ENCODE measurements around the gene GSAP.

GSAP gene

GRCh38 chr7:77407906-77408305 is 8.2 kb downstream of the GSAP start:
- DNase-seq (ENCODE audit: low read depth): no peak

DNA sequence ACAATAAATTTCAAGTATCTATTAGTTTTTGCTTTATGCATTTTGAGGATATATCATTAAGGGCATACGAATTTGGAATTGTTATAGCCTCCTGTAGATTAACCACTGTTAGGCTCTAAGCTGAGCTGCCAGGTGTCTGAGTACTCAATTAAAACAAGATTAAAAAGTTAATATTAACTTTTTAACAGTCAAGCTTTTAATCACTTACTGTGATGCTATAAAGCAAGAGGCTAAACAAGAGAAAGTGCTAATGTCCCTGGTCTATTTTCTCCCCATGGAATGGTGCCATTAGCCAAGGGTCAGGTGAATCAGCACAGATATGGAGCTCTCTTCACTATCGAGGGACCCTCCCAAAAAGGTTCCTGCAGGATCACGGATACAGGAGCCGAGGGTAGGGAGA is 9.7 kb downstream of the GSAP start:
- DNase-seq (ENCODE audit: low read depth): no peak

DNA sequence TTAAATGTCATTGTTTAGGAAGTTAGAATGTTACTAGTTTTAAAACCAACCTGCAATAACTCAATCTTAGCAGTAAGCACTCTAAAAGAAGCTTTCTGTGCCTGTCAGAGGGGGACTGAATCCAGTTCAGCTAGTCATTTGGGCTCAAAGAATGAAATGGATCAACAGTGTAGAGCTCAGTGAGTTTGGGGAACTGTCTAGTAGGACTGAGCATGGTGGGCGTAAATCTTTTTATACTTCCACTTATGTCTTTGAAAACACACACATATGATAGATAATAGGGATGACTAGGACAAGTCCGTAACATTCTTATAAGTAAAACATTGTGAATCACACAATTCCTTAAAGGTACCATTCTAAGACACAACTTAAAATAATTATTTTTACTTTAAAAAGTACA is 11.5 kb downstream of the GSAP start:
- no peak for DNase-seq (ENCODE audit: low read depth)

- no peak for DNase-seq (ENCODE audit: low read depth)
Measured at GRCh38 chr7:77403957-77404356, 12.2 kb downstream of the GSAP start.

DNA sequence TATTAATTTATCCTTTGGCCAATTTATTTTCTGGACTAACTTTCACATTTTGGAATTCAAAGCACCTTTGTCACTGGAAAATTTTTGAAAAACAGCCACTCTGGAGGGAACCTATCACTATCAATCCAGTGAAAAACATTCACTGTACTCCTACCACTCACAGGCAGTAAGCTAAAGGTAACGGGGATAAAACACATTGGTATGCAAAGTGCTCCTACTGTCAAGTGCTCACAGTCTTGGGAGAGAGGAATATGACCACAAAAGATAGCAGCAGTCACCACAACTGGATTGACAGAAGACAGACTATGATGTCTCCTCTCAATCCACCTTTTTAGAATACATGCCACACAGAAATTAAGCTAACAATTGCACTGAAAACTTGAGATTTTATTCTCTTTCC is 13.3 kb downstream of the GSAP start:
- DNase-seq (ENCODE audit: low read depth): no peak

DNA sequence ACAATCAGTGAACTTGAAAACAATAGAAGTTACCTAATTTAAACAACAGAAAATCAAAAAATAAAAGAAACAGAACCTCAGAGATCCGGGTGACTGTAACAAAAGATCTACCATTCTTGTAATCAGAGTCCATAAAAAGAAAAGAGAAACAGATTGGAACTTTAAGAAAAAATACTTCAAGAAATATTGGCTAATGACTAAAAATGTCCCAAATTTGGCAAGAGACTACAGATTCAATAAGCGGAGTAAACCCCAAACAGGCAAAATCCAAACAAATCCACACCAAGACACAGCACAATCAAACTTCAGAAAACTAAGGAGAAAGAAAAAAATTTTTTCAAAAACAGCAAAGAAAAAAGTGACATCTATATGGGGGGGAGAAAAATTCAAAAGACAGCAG is 15.1 kb downstream of the GSAP start:
- no peak for DNase-seq (ENCODE audit: low read depth)

DNA sequence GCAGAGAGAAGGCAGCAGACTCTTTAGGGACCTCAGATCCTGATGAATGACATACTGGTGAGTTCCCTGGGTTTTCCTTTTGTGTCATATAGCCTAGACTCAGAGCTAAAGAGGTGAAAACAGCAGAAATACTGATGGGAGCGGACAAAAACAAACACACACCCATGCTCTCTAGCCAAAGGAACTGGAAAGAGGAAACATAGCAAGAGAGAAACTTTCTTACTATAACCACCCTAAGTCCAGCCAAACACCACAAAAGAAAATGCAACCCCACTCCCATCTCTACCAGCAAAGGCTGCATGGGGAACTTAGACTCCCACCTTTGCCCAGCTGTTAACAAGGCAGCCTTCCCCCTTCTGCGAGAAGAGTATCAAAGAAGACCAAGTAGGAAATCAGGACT is 16.3 kb downstream of the GSAP start:
- no peak for DNase-seq (ENCODE audit: low read depth)

GRCh38 chr7:77396894-77397547 is 19.1 kb downstream of the GSAP start:
- DNase-seq (ENCODE audit: low read depth): no peak

DNA sequence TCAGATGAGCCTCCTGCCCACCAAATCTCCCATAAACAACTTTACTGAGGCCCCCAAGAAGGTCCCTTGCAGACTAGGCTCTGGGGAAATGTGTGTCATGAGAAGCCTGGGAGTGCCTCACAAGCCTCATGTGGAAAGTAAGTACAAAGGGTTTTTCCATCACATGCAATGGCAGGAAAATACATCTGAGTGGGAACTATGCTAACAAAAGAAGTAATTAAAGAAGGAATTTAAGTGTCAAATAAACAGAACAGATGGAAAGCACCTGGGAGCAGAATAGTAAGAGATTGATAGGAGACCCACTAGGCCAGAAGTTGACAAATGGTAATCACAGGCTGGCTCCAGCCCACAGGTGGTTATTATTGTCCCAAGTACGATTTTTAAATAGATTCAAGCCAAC is 20.5 kb downstream of the GSAP start:
- no peak for DNase-seq (ENCODE audit: low read depth)

- no peak for DNase-seq (ENCODE audit: low read depth)
Measured at GRCh38 chr7:77393954-77394353, 22.2 kb downstream of the GSAP start.

DNA sequence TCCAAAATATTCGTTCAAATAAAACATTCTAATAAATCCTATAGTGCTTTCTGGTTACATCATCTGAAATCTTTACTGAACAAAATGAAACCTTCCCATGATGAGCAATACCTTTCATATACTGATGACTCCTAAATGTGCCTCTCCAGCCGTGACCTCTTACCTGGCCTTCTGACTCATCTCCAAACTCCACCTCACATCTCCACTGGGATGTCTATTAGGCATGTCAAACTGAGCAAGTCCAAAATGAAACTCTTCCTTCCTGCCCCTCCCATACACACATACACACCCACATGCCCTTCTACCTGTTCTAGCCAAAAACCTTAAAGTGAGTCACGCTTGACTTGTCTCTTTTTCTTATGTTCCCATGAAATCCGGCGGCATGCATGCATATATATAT is 22.9 kb downstream of the GSAP start:
- DNase-seq (ENCODE audit: low read depth): no peak

GRCh38 chr7:77391230-77391629 is 24.9 kb downstream of the GSAP start:
- no peak for DNase-seq (ENCODE audit: low read depth)

GRCh38 chr7:77388055-77388641 is 28.0 kb downstream of the GSAP start:
- no peak for DNase-seq (ENCODE audit: low read depth)

DNA sequence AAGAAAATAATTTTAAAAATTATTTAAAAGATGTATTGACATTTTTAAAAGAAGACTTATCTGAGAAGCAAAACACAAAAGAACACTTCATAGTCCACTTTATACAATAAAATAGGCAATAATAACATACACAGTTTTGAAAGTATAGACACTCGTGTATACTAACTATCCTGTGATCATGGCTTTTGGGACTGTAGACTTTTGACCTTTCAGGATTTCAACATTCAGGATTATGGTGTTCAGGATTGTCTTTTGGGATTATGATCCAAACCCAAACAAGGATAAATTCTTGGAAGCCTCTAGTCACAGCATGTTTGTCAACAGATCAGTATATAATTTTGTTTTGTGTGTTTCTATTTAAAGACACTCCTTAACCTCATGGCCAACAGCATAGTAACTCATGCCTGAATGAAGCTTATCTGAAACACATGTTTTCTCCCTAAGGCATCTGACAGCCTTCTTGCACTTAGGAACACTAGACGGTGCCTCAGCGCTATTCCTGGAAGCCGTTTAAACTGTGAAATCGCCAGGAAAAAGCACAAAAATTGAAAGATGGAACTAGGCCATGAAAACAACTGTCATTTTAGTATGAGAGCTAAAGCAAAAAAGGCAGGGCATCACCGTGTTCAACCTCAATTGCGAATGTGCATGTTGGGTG is 29.9 kb downstream of the GSAP start:
- no peak for DNase-seq (ENCODE audit: low read depth)

DNA sequence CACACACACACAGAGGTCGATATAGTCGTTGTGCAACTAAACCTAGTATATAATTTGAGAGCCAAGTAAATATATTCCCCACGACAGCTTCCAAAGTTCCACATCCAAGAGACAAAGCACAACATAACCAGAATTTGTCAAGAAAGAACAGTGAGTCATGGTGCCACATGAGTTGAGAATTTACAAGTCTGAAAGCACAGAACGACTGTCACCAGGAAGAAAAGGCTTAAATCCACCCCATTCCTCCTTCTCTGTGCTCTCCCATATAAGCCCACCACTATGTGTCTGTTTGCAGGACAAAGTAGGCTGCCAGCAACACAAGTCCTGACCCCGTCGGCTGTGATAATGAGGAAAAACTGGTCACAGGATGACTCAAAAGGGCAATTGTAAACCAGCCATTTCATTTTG is 32.8 kb downstream of the GSAP start:
- no peak for DNase-seq (ENCODE audit: low read depth)

- no peak for DNase-seq (ENCODE audit: low read depth)
Measured at GRCh38 chr7:77382532-77382931, 33.6 kb downstream of the GSAP start.

DNA sequence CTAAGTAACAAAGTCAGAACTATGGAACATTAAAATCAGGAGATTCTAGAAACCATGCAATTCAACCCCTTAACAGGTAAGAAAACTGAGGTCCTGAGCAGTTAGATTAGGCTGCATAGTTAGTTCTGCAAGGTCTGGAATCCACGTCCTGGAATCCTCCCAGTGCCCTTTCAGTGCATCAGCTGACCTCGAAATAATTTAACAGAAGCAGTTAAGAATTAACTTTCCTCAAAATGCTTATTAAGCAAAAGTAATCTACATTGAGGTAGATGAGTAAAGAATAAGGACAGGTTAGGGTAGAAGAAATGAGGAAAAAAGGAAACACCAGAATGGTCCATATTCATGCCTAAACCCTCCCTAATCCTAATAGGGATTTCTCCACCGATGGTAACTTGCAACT is 37.6 kb downstream of the GSAP start:
- DNase-seq (ENCODE audit: low read depth): no peak

DNA sequence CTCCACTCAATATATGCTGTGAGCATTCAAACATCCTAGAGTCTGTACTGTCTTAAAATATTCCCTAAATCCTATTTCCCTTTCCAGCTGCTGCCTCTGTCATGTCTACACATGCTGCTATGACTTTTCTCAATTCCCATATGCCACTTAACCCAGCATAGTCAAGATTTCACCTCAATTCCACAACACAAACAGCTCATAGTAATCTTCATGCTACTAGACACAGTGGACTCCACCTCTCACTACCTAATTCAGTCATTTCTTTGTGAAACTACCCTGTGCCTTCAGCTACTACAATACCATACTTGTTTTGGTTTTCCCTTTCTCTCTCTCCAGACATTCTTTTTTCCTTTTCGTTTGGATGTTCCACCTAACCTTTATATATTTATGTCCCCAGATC is 45.5 kb downstream of the GSAP start:
- no peak for DNase-seq (ENCODE audit: low read depth)

DNA sequence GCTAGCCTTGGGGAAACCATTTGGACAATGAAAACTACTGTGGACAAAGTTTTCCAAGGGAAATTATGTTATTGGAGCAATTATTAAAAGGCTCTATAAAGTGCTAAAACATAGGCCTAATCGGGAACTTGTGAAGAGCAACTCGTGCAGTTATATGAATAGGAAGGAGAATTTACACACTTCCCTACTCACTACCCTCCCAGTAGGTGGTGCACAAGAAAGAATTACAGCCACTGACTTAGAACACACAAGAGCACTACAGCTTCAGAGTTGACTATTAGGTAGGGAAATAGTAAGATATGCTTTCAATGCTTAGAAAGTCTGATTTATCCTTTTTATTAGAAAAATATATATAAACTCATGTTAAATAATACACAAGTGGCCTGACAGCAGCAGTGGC is 47.2 kb downstream of the GSAP start:
- DNase-seq (ENCODE audit: low read depth): no peak

DNA sequence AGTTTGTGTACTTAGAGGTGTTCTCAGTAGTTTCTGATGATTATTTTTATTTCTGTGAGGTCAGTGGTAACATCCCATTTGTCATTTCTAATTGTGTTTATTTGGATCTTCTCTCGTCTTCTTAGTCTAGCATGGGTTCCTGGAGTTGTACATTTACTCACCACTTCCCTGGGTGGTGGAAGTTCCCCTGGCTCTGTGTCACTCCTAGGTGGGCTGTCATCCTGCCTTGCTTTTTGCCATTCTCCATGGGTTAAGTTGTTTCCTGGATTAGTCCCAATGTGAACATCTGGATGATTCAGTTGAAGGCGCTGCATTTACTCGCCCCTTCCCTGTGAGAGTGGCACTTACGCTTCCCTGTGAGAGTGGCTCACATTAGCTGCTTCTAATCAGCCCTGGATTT is 48.2 kb downstream of the GSAP start:
- no peak for DNase-seq (ENCODE audit: low read depth)

DNA sequence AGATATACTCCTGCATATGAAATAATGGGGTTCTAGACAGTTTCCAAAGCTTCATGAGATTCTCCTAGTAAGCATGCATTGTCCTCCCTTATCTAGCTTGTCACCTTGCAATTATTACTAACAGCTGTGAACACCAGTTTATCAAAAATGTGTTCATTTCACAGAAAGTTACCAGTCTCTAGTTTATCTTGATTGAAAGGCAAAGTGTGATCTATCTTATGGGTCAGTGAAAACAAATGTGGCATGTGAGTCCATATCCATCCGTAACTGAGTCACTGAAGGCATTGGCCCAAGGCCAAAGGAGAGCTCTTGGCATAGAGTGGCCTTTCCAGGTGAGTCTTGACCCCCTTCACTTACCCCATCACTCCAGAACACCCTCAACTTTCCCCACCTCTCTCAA is 53.2 kb downstream of the GSAP start:
- DNase-seq (ENCODE audit: low read depth): no peak

GRCh38 chr7:77360969-77361368 is 55.2 kb downstream of the GSAP start:
- no peak for DNase-seq (ENCODE audit: low read depth)

GRCh38 chr7:77360104-77360503 is 56.0 kb downstream of the GSAP start:
- DNase-seq (ENCODE audit: low read depth): no peak

DNA sequence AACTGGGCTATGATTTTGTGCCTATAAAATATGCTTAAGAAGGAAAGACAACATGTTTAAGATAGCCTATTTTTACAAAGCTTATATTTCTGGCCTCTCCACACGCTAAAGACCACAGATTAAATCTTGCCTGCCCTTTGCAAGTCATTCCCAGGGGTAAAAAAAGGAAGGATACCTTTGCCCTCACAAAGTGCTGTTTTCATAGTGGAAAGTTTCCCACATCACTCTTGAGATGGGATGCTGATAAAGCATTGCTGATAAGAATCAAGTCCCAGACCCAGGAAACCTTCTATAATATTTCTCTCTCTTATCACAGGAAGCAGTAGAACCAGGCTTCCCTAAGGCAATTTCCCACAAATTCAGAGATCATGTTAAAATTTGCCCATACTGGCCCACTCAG is 56.5 kb downstream of the GSAP start:
- no peak for DNase-seq (ENCODE audit: low read depth)

All from stimulated activated CD8-positive, alpha-beta memory T cell treated with anti-CD3 and anti-CD28 coated beads, Interleukin-4, amount 100 ng/mL, for 24 hours (primary cell).